OCI-LY1 (cell line): ENCODE data around the gene BIN1.

Experiments
- CTCF ChIP-seq: fragments of 200-600 bp; sonication (generic), shearing (Covaris generic); IDR thresholded peaks from 2 replicates; pipeline ENCODE4 v1.5.1; 2017; ENCODE audit warnings: mild to moderate bottlenecking, antibody characterized with exemption, low read length, moderate library complexity, mixed read lengths
- EZH2 ChIP-seq: fragments of 200-600 bp; sonication (generic), shearing (Covaris generic); IDR thresholded peaks from 2 replicates; pipeline ENCODE4 v1.8.0; 2017; ENCODE audit warnings: borderline replicate concordance, mixed run types, mild to moderate bottlenecking, antibody characterized with exemption, low read length, moderate library complexity, mixed read lengths

DNA sequence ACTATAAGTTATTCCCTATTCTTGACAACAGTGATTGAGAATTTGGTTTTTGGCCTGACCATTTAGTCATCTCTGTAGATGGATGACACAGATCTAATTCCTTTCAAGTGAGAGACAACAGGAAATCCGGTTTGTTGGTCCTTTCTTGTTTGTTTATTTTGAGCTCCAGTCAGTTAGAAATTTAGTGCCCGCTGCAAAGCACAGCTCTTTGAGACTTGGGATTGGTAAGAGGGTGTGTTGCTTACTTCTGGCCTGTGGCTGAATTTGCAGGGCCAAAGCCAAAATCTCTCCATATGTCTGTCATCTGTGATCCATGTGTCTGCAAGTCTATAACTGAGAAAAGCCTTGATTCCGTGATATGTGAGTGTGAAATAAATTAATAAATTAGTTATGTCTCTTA is 74.3 kb downstream of the BIN1 start:
- no peak for TF ChIP-seq CTCF
- TF ChIP-seq EZH2: no peak
